CD4-positive, CD25-positive, alpha-beta regulatory T cell (primary cell): ENCODE measurements around the gene LMOD3. TPM values are rescaled to one million over a fixed set of nuclear protein-coding genes. Genes with fewer than 3 reads are reported as not detected.

Experiments
- ATAC-seq, 2 donors: fragments of 150-1000 bp; cut with Tn5 transposase; one replicate each; pipeline ENCODE4 v1.10.0; 2021; ENCODE audit warnings: low read depth in 2 of 2, moderate number of reproducible peaks in 2 of 2, moderate library complexity in 1 of 2
- DNase-seq, 3 donors: peaks; one replicate each; pipeline versions ENCODE4 v3.0.0 to v3.0.0-alpha.2; 2012 to 2022; ENCODE audit warnings: mixed read lengths in 1 of 3
- H3K27ac ChIP-seq: one replicate; pipeline ENCODE4 v1.7.0; 2013; ENCODE audit warnings: mild to moderate bottlenecking, low read length; ENCODE audit not compliant: insufficient read depth, poor library complexity, severe bottlenecking
- H3K27me3 ChIP-seq: one replicate; pipeline ENCODE4 v1.7.0; 2013; ENCODE audit warnings: low read length; ENCODE audit not compliant: control insufficient read depth, insufficient read depth
- H3K36me3 ChIP-seq: one replicate; pipeline ENCODE4 v1.7.0; 2013; ENCODE audit warnings: mild to moderate bottlenecking, low read length, moderate library complexity; ENCODE audit not compliant: control insufficient read depth, insufficient read depth
- H3K4me1 ChIP-seq: 2 replicates; pipeline ENCODE4 v1.7.0; 2013; ENCODE audit warnings: mild to moderate bottlenecking, low read length; ENCODE audit not compliant: insufficient read depth, control insufficient read depth, poor library complexity, severe bottlenecking
- H3K4me3 ChIP-seq: one replicate; pipeline ENCODE4 v1.7.0; 2013; ENCODE audit warnings: low read depth, mild to moderate bottlenecking, low read length, moderate library complexity
- H3K9me3 ChIP-seq, 2 experiments: 1 replicate in 1 of 2; 2 replicates in 1 of 2; pipeline ENCODE4 v1.7.0; 2013; ENCODE audit warnings: low read length in 2 of 2, mild to moderate bottlenecking in 1 of 2, moderate library complexity in 1 of 2; ENCODE audit not compliant: control insufficient read depth in 2 of 2
- H3K27ac Mint-ChIP-seq, 3 donors: one replicate each; pipeline ENCODE4 v1.8.0; 2020 to 2022; ENCODE audit warnings: mild to moderate bottlenecking in 3 of 3, mixed read lengths in 3 of 3, moderate library complexity in 2 of 3
- H3K27me3 Mint-ChIP-seq: one replicate; pipeline ENCODE4 v1.8.0; 2022; ENCODE audit warnings: mild to moderate bottlenecking, mixed read lengths
- H3K36me3 Mint-ChIP-seq: one replicate; pipeline ENCODE4 v1.8.0; 2020; ENCODE audit warnings: mixed read lengths
- H3K4me1 Mint-ChIP-seq, 4 donors: one replicate each; pipeline ENCODE4 v1.8.0; 2020 to 2022; ENCODE audit warnings: mixed read lengths in 4 of 4, mild to moderate bottlenecking in 1 of 4
- H3K4me3 Mint-ChIP-seq, 4 donors: one replicate each; pipeline ENCODE4 v1.8.0; 2020 to 2022; ENCODE audit warnings: mild to moderate bottlenecking in 4 of 4, mixed read lengths in 4 of 4, moderate library complexity in 3 of 4
- H3K9me3 Mint-ChIP-seq, 7 donors: one replicate each; pipeline ENCODE4 v1.8.0; 2020 to 2022; ENCODE audit warnings: mixed read lengths in 7 of 7, mild to moderate bottlenecking in 3 of 7, moderate library complexity in 2 of 7
- polyA plus RNA-seq, 4 donors: library from polyadenylated mRNA; unstranded; fragments of 300-500 nt; fragmentation: Illumina TruSeq; gene quantifications; one replicate each; pipeline ENCODE4 v1.2.3, GENCODE V29; 2021
- total RNA-seq: library from RNA; stranded (reverse); gene quantifications from one replicate; pipeline ENCODE4 v1.2.3, GENCODE V29; 2022

Gene LMOD3
- total and polyA plus RNA-seq, 5 donors from 2014 or later: 0.03 to 0.16 (median 0.06) TPM; not detected in 1

- Histone ChIP-seq H3K27me3 (peaks cover 12% of the 10 kb centered on the region), H3K4me1 (no peaks in the 10 kb centered on the region), H3K4me3 (no peak overlapping the region), H3K9me3 (no peaks in the 10 kb centered on the region), H3K36me3 (no peaks in the 10 kb centered on the region), H3K27ac (no peak overlapping the region)
- no peak overlapping the region for H3K27ac Mint-ChIP-seq
- no peak for DNase-seq
- no peak for ATAC-seq
- no peak overlapping the region for H3K4me3 Mint-ChIP-seq
- H3K27me3 Mint-ChIP-seq: peaks cover 22% of the 10 kb centered on the region
- H3K36me3 Mint-ChIP-seq: no peaks in the 10 kb centered on the region
- H3K4me1 Mint-ChIP-seq: no peaks in the 10 kb centered on the region
- H3K9me3 Mint-ChIP-seq: peaks cover 0 to 2% (median 0%) of the 10 kb centered on the region in 7 donors
Measured at GRCh38 chr3:69141313-69141712, 18.9 kb upstream of the LMOD3 start.

GRCh38 chr3:69137412-69137811 lies 15.0 kb upstream of the LMOD3 start:
- H3K4me1 ChIP-seq: no peaks in the 10 kb centered on the region
- no peak overlapping the region for H3K27ac ChIP-seq
- Mint-ChIP-seq H3K4me3 (no peak overlapping the region), H3K36me3 (no peaks in the 10 kb centered on the region), H3K27ac (no peak overlapping the region), H3K4me1 (no peaks in the 10 kb centered on the region), H3K9me3 (peaks cover 0 to 5% (median 0%) of the 10 kb centered on the region in 7 donors), H3K27me3 (peaks cover 16% of the 10 kb centered on the region)
- H3K36me3 ChIP-seq: no peaks in the 10 kb centered on the region
- no peaks in the 10 kb centered on the region for H3K9me3 ChIP-seq
- H3K4me3 ChIP-seq: no peak overlapping the region
- DNase-seq (no peak), ATAC-seq (no peak)
- peaks cover 10% of the 10 kb centered on the region for H3K27me3 ChIP-seq

GRCh38 chr3:69137005-69137404 lies 14.6 kb upstream of the LMOD3 start:
- H3K27me3 Mint-ChIP-seq: peaks cover 16% of the 10 kb centered on the region
- no peaks in the 10 kb centered on the region for H3K9me3 ChIP-seq
- no peaks in the 10 kb centered on the region for H3K4me1 ChIP-seq
- H3K36me3 Mint-ChIP-seq: no peaks in the 10 kb centered on the region
- DNase-seq: no peak
- no peaks in the 10 kb centered on the region for H3K36me3 ChIP-seq
- no peak overlapping the region for H3K27ac ChIP-seq
- H3K4me3 ChIP-seq: no peak overlapping the region
- H3K4me3 Mint-ChIP-seq: no peak overlapping the region
- no peak overlapping the region for H3K27ac Mint-ChIP-seq
- peaks cover 0 to 3% (median 0%) of the 10 kb centered on the region in 7 donors for H3K9me3 Mint-ChIP-seq
- peaks cover 9% of the 10 kb centered on the region for H3K27me3 ChIP-seq
- no peaks in the 10 kb centered on the region for H3K4me1 Mint-ChIP-seq
- ATAC-seq: no peak

- Mint-ChIP-seq H3K9me3 (peaks cover 0 to 3% (median 0%) of the 10 kb centered on the region in 7 donors), H3K36me3 (no peaks in the 10 kb centered on the region), H3K4me1 (no peaks in the 10 kb centered on the region), H3K27ac (no peak overlapping the region), H3K4me3 (no peak overlapping the region), H3K27me3 (no peaks in the 10 kb centered on the region)
- H3K27me3 ChIP-seq: peaks cover 2% of the 10 kb centered on the region
- no peak overlapping the region for H3K27ac ChIP-seq
- no peaks in the 10 kb centered on the region for H3K9me3 ChIP-seq
- no peaks in the 10 kb centered on the region for H3K4me1 ChIP-seq
- H3K36me3 ChIP-seq: no peaks in the 10 kb centered on the region
- no peak overlapping the region for H3K4me3 ChIP-seq
- DNase-seq (no peak), ATAC-seq (no peak)
Measured at GRCh38 chr3:69130689-69131088, 8.3 kb upstream of the LMOD3 start.

- H3K27me3 Mint-ChIP-seq: no peaks in the 10 kb centered on the region
- H3K36me3 Mint-ChIP-seq: no peaks in the 10 kb centered on the region
- Histone ChIP-seq H3K9me3 (no peaks in the 10 kb centered on the region), H3K4me1 (no peaks in the 10 kb centered on the region), H3K27ac (no peak overlapping the region), H3K36me3 (no peaks in the 10 kb centered on the region), H3K4me3 (no peak overlapping the region), H3K27me3 (no peaks in the 10 kb centered on the region)
- no peak for DNase-seq
- no peak for ATAC-seq
- peaks cover 0 to 2% (median 0%) of the 10 kb centered on the region in 7 donors for H3K9me3 Mint-ChIP-seq
- H3K4me1 Mint-ChIP-seq: no peaks in the 10 kb centered on the region
- H3K27ac Mint-ChIP-seq: no peak overlapping the region
- no peak overlapping the region for H3K4me3 Mint-ChIP-seq
Measured at GRCh38 chr3:69129531-69129930, 7.1 kb upstream of the LMOD3 start.

- H3K27ac Mint-ChIP-seq: no peak overlapping the region
- no peak overlapping the region for H3K27ac ChIP-seq
- ATAC-seq: no peak
- H3K4me3 ChIP-seq: no peak overlapping the region
- H3K36me3 Mint-ChIP-seq: no peaks in the 10 kb centered on the region
- peaks cover 0 to 2% (median 0%) of the 10 kb centered on the region in 7 donors for H3K9me3 Mint-ChIP-seq
- no peaks in the 10 kb centered on the region for H3K27me3 ChIP-seq
- H3K36me3 ChIP-seq: no peaks in the 10 kb centered on the region
- no peak overlapping the region for H3K4me3 Mint-ChIP-seq
- no peaks in the 10 kb centered on the region for H3K4me1 ChIP-seq
- H3K27me3 Mint-ChIP-seq: peaks cover 4% of the 10 kb centered on the region
- H3K9me3 ChIP-seq: no peaks in the 10 kb centered on the region
- no peak for DNase-seq
- H3K4me1 Mint-ChIP-seq: no peaks in the 10 kb centered on the region
Measured at GRCh38 chr3:69128509-69128908, 6.1 kb upstream of the LMOD3 start.

- ATAC-seq (no peak), DNase-seq (no peak)
- Mint-ChIP-seq H3K4me1 (no peaks in the 10 kb centered on the region), H3K27ac (no peak overlapping the region), H3K36me3 (no peaks in the 10 kb centered on the region), H3K4me3 (no peak overlapping the region), H3K9me3 (peaks cover 0 to 1% (median 0%) of the 10 kb centered on the region in 7 donors), H3K27me3 (peaks cover 5% of the 10 kb centered on the region)
- H3K36me3 ChIP-seq: no peaks in the 10 kb centered on the region
- H3K27ac ChIP-seq: no peak overlapping the region
- H3K4me1 ChIP-seq: no peaks in the 10 kb centered on the region
- H3K27me3 ChIP-seq: no peaks in the 10 kb centered on the region
- H3K9me3 ChIP-seq: no peaks in the 10 kb centered on the region
- no peak overlapping the region for H3K4me3 ChIP-seq
Measured at GRCh38 chr3:69126999-69127398, 4.6 kb upstream of the LMOD3 start.

- Mint-ChIP-seq H3K27me3 (peaks cover 5% of the 10 kb centered on the region), H3K4me1 (peaks cover 0 to under 1% (median 0%) of the 10 kb centered on the region in 4 donors), H3K4me3 (no peak overlapping the region), H3K27ac (no peak overlapping the region), H3K9me3 (no peaks in the 10 kb centered on the region), H3K36me3 (no peaks in the 10 kb centered on the region)
- H3K4me3 ChIP-seq: no peak overlapping the region
- ATAC-seq (no peak), DNase-seq (no peak)
- H3K9me3 ChIP-seq: no peaks in the 10 kb centered on the region
- no peaks in the 10 kb centered on the region for H3K36me3 ChIP-seq
- no peak overlapping the region for H3K27ac ChIP-seq
- no peaks in the 10 kb centered on the region for H3K4me1 ChIP-seq
- H3K27me3 ChIP-seq: no peaks in the 10 kb centered on the region
Measured at GRCh38 chr3:69126216-69126615, 3.8 kb upstream of the LMOD3 start.
